ENCODE data around the gene SMIM38.

SMIM38 gene

DNA sequence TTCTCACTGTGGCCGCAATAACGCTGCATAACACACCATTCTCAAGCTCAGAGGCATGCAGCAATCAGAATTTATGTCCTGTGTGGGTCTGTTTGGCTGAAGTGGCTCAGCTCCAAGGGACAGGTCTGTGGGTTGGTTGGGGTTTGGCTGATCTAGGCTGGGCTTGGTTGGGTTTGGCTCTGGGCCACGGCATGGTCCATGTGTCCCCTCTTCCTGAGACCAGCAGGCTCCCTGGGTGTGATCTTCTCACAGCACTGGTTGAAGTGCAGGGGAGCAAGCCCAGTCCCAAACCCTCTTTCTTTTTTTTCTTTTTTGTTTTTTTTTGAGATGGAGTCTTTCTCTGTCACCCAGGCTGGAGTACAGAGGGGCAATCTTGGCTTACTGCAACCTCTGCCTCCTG, 25.0 kb downstream of the SMIM38 start:
- DNase-seq (ENCODE audit: low read depth in 2 of 2), result no peak

DNA sequence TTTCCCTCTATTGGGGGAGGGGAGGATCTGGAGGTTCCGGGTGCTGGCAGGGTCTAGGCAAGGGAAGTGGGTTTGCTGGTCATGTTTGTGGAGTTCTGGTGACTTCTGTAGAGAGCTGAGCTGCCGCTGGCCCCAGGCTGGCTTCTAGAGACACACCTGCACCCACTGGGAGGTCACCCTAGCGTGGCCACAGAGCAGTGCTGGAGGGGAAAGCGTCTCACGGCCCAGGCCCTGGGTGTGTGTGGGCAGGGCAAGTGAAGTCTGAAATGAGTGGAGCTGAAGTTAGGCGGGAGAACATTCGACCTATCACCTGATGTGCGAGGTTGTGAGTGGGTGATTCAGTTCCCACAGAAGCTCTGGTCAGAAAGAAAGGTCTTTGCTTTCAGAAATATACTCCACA, 27.9 kb downstream of the SMIM38 start:
- no peak for DNase-seq (ENCODE audit: low read depth in 2 of 2)

DNA sequence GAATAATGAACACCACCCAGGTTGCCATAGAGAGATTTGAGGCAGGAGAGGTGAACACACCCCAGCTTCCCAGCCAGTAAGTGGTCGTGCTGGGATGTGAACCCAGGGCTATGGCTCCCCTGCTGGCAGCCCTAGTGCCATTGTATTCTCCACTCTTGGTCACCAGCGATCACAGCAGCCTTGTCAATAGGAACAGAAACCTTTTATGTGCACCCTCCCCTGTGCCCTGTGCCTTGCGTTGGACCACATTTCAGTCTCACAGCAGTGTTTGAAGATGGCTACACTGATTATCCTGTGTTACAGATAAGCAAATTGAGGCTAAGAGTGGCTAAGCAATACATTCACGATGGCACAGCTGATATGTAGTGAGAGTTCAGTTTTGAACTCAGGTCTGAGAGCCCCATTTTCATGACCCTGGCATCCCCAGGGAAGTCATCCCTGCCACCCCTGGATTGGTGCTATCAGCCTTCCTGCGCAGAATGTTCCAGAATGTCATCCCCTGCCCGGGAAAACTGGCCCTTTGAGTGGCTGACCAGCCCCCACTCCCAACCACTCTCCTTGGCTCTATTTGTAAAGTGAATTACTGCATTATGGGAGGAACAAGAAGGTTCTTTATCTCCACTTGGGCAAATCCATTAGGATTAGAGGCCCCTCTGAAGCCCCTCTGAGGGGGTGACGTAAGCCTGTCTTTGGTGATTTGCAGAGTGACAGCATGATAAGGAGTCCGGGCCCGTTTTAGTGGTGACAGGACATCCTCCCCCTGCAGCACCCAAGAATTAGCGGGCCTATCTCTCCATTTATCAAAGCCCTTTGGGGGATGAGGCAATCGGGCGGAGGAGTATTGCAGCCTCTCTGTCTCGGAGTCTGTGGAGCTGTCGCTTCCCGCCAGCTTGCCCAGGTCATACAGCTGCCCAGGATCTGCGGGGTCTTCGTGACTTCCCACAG, 30.9 kb downstream of the SMIM38 start:
- DNase-seq (ENCODE audit: low read depth in 2 of 2), result no peak

DNA sequence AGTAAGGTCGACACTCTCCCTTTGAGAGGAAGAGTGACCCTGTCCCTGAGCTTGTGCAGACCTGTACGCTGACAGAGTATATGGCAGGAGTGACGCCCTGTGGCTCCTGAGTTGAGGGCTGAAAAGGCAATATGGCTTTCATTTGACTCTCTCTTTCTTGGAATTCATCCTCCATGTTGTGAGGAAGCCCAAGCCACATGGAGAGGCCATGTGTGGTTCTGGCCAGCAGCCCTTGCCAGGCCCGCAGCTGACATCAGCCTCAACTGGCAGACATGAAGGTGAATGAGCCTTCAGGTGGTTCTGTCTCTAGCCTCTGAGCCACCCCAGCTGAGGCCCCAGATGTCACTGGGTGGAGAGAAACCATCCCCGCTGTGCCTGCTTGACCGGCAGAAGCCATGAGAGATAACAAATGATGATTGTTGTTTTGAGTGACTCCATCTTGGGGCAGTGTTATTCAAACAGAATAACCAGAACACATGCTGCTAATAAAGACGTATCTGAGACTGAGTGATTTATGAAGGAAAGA, 31.9 kb downstream of the SMIM38 start:
- no peak for DNase-seq (ENCODE audit: low read depth in 2 of 2)

DNA sequence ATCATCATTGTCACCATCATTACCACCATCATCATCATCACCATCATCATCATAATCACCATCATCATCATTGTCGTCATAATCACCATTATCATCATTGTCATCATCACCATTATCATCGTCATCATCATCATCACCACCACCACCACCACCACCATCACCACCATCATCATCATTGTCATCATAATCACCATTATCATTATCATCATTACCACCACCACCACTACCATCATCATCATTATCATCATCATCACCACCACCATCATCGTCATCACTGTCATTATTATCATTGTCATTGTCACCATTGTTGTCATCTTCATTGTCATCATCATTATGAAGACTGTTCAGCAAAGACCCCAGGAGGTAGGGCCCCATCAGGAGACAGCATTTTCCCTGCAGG, 33.3 kb downstream of the SMIM38 start:
- no peak for DNase-seq (ENCODE audit: low read depth in 2 of 2)

DNA sequence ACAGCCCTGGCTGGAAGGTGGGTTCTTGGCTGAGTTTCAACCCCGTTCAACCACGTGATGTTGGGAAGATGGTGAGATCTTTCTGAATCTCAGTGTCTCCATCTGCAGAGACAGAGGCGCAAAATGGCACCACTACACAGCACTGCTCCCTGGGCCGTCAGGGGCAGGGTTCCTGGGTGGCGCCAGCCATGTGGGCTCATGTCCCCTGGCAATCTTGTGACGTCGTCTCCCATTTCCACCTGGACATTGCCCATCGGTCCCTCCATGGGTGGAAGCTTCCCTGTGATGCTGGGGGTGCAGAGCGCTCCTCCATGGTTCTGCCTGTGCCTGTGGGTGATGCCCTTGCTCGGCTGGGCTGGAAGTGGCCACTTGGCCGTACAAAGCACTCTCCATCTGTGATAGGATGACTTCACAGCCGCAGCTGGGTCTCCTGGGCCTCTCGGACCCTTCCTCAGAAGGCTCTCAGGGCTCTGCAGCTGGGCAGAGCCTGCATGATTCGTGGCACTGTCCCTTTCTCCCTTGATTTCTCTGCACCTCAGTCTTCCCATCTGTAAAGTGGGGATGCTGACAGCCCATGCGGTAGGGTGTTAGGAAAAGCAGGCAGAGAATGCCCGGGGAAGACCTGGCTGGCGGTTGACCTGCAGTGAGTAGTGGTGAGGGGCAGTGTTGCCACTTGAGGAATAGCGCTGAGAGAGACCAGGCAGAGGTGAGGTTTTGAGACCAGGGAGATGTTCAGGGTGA, 35.2 kb downstream of the SMIM38 start:
- no peak for DNase-seq (ENCODE audit: low read depth in 2 of 2)

DNA sequence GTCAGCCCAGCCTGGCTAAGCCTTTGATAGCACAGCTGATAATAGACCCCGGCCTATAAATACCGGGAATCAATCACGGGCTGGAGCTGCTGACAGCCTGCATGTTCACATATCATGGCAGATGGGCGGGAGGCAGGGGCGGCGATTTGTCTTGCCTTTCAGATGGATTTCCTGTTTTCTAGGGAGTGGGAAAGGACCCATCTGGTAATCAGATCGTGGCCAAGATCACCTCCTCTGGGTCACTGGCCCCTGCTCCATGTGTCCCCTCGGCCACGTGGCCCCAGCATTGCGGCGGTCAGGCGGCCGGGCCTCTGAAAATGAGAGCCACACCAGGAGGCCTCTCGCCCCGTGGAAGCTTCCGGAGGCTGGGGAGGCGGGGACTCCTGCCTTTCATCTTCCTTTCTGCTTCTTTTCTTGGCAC, 36.6 kb downstream of the SMIM38 start:
- DNase-seq (ENCODE audit: low read depth in 2 of 2), result no peak

DNA sequence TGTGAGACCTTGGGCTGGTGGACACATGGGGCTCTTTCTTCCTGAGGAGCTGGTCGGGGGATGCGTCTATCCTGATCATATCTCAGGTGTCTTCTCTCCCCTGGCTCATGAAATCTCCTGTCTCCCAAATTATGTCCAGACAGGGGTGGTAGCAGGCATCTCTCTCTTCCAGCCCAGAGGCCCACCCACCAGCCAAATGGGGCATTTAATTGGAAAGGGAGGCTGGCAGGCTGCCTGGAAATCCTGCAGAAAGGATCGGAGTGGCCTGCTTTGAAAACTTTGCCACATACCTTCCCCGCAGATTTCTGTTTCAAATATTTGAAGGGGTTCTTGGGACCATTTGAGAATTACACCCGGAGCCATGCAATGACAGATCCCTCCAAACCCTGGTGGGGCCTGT, 37.4 kb downstream of the SMIM38 start:
- DNase-seq (ENCODE audit: low read depth in 2 of 2), result no peak

DNA sequence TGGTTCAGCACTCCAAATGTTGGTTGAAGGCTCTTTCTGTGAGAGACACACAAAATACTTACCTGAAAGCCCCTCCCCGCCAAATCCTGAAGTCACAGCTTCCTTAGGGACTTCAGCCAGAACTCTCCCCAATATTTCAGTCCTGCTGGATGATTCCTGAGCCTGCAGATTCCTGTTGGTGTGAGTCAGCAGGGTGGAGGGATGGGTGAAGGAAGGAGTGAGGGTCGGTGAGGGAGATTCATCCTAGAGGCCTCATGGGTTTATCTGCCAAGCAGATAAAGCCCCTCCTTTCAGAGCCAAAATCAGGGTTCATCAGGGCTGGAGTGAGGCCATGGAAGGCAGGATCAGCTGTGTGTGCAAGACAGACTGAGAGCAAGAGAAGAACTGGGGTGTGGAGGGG, 37.9 kb downstream of the SMIM38 start:
- DNase-seq (ENCODE audit: low read depth in 2 of 2), result no peak

DNA sequence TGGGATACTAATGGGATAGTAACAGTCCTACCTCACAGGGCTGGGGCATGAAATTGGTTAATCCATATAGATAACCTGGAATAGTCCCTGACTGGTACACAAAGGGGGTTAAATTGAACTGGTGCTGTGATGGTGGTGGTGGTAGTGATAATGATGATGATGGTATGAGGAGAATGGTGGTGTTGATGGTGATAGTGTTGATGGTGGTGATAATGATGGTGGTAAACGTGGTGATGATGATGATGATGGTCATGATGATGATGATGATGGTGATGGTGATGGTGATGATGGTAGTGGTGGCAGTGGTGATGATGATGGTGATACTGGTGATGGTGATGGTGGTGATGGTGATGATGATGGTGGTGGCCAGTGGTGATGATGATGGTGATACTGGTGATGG, 38.7 kb downstream of the SMIM38 start:
- no peak for DNase-seq (ENCODE audit: low read depth in 2 of 2)

DNA sequence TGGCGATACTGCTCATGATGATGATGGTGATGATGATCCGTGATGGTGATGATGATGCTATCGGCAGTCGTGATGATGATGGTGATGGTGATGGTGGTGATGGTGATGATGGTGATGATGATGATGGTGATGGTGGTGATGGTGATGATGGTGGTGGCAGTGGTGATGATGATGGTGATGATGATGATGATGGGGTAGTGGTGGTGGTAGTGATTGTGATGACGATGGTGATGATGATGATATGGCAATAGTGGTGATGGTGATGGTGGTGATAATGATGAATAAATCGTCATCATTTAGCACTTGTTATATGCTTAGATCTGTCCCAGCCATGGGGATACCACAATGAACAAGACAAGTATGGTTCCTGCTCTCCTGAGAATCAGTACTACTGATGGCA, 39.2 kb downstream of the SMIM38 start:
- DNase-seq (ENCODE audit: low read depth in 2 of 2), result no peak

DNA sequence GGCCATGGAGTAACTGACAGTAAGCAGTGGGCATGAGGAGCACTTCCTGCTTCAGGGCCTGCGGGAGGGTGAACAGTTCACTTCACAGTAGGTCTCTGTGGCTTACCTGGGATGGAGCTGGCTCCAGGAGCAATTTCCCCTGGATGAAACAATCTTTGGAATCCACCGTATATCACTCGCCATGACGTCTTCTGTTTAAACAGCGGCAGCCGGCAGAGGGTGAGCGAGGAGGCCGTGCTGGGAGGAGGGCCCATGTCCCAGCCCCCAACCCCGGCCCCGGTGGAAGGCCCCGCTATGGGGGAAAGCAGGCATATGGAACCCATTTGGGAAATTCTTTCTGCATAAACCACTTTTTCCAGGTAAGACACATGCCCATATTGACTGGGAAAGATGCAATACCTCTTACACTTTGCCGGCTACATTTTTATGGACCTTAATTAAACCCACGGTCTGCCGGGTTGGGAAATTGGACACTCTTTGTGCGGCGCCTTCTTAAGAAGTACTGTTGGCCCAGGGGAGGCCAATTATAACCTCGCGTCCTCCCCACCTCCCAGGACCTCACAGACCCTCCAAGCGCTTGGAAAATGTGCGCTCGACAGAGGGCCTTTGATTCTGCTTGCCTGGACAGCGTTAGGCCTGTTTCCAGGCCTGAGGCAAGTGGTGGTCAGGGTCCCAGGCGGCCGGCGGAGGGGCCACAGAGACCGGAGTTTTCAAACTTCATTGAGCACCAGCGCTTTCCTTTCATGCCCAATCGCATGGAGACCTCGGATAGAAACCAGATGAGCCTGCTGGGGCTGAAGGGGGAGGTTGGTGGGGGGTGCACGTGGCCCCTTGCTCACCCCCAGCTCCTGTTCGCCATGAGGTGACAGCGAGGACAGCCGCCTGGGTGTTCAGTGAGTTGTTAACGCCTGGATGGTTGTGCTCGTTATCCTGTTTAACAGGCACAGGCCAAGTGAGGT, 40.4 kb downstream of the SMIM38 start:
- no peak for DNase-seq (ENCODE audit: low read depth in 2 of 2)

DNA sequence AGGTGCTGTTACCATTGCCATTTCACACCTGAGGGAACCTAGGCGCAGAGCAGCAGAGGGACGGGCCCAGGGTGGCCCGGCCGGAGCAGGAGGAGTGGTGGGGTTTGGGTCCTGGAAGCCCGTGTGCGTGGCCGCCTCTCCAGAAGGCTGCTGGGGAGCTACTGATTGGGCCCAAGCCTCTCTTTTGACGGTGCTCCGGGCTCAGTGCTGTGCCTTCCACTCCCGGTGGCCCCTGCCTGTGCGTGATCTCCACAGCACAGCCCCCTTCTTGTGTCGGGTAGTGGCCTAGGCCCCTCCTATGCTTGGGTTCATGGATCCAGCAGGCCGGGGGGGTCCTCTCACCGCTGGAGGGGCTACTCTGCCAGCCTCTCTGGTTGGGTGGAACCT, 41.0 kb downstream of the SMIM38 start:
- DNase-seq (ENCODE audit: low read depth in 2 of 2), result no peak

DNA sequence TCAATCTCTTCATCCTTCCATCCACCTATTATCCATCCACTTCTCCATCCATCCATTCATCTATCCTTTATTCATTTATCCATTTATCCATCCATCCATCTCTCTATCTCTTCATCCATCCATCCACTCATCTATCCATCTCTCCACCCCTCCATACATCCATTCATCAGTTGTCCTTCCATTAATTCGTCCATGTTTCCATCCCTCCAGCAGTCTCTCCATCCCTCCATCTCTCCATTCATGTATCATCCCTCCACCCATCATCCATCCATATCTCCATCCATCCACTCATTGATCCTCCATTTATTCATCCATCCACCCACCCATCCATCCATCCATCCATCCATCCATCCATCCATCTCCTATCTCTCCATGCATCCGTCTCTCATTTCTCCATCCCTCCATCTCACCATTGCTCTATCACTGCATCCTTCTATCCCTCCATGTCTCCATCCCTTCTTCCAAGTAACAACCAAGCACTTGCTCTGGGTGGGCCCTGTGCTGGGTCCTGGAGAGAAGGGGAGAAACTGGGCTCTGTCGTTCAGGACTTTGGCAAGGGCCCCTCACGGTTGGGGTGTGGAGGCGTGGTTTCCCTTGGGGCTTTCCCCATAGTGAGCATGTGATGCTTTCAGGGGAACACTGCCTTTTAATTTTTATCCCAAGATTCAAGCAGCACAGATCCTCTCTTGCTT, 43.3 kb downstream of the SMIM38 start:
- no peak for DNase-seq (ENCODE audit: low read depth in 2 of 2)

DNA sequence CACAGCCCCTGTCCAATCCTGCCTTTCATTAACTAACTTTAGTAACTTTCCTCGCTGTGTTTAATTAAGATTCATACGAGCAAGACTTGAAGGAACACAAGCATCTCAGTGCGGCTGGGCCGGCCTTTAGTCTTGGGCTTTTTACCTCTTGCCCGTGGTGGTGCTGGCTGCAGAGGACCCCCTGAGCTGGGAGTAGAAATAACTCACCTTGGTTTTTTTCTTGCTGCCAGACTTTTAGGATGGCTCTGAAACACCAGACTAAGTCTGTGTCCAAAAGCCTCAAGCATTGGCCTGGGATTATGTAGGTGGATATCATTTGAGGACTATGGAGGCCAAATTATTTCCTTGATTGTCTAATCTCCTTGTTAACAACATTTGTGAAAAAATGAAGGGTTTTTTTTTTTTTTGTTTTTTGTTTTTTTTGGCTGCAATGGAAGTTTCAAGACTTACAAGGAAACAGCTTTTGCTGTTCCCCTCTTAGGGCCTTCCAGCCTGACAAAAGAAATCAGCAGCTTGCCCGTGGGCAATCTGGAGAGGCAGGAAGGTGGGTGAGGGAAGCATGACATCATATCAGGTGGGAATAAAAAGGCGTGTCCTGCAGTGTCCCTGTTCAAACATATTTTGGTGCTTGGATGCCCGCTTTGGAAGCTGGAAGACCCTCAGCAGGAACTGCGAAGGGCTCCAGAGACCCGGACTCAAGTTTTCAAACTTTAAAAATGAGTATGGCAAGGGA, 44.0 kb downstream of the SMIM38 start:
- no peak for DNase-seq (ENCODE audit: low read depth in 2 of 2)

DNA sequence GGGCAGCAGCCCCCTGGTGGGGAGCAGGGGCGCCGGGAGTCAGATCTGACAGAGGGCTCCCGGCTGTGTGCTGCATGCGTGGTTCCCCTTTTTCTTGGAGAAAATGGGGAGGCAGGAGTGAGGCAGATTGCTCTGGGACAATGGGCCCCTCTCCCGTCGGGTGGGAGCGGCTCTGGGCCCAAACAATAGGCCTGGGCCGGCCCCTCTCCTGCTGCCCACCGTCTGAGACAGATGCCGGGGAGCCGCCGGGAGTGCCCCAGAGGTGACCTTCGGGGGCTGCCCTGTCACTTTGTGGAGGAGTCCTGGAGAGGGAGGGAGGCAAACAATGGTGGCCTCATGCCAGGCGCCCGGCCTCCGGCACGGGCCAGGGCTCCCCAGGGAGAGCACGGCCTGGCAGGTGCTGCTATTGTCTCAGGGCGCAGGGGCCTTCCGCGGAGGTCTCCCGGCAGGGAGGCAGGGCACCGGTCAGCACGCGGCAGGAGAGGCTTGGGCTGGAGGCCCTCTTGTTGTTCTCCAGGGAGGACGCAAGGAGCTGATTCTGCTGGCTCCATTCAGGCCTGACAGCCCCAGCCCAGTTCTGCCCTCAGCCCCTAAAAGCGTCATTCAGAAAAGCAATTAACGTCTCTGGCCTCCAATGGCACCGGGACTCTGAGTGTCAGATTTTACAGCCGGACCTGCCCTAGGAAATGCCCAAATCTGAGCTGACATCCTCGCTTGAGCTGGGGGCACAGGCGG, 44.8 kb downstream of the SMIM38 start:
- DNase-seq (ENCODE audit: low read depth in 2 of 2), result no peak

DNA sequence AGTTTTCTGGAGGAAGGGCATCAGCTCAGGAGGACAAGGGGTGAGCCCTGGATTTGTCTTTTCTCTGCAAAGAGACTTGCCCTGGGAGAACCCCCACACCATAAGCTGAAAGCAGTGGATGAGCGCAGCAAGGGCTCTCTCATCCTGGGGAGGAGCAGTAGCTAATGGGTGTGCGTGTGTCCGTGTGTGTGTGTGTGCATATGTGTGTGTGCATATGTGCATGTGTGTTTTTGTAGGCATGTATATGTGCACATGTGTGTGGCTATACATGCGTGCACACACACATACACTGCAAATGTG, 45.3 kb downstream of the SMIM38 start:
- DNase-seq (ENCODE audit: low read depth in 2 of 2), result no peak

DNA sequence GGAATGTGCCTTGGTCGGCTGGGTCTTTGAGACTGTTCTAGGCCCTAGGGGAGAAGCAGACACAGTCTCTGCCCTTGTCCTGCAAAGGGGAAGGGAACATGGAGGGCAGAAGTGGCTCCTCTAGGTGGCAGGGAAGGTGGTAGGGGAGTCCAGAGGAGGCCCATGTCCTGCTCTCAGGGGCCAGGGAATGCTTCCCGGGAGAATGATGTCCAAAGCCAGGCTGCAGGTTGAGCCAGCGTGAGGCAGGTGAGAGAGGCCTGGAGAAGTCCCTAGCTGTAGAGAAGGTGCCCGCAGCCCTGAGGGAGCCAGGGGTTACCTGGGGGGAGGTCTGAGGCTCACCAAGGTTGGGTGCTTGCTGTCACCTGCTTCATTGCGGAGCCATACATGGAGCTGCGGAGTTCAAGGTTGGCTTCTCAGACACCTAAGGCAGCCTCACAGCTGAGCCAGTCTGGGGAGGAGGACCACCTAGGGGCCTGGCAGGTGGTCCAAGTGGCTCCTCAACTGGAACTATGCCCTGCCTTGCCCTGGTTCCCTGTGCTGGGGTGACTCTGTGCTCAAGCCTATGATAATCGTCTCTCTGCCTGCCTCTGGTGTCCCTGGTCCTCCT, 46.1 kb downstream of the SMIM38 start:
- no peak for DNase-seq (ENCODE audit: low read depth in 2 of 2)

DNA sequence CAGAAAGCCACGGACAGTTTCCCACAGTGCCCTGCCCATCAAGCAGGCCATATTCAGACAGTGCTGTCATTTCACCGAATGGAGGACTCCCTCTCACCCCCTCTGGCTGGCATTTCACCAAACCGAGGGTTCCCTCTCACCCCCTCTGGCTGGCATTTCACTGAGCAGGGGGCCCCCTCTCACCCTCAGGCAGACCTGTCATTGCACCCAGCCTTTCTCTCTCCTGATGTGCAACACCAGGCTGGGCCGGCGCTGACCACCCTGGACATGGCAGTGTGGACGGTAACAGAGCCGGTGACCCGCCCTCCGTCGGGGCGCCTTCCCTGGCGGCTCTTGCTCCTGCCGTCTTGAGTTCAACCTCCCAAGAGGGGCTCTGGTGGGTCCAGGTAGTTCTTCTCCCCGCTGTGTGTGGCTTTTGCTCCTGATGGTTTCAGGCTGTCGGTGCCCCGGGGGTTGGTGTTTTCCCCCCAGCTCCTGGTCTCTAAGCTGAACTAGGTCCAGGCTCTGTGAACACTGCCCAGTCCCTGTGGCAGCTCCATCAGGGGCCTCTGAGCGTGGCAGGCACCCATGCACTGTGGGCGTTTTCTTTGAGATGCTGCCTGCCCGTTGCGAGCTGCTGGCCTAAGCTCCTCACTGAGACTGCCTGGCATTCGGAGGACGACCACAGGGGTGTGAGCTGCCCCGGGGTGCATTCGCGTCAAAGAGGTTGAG, 46.9 kb downstream of the SMIM38 start:
- DNase-seq (ENCODE audit: low read depth in 2 of 2), result no peak

Data from stimulated activated CD8-positive, alpha-beta memory T cell treated with anti-CD3 and anti-CD28 coated beads, Interleukin-7, amount 100 ng/mL, for 1 hour (primary cell).